Osteoblast (primary cell): ENCODE measurements around the gene PTCH2. TPM values are rescaled to one million over a fixed set of nuclear protein-coding genes. Genes with fewer than 3 reads are reported as not detected.

Experiments used
- DNase-seq: peaks from one replicate; pipeline ENCODE4 v3.0.0; 2011; ENCODE audit warnings: low spot score, mixed read lengths; ENCODE audit not compliant: insufficient read length; ENCODE audit errors: missing footprints
- H2AFZ ChIP-seq: 2 replicates; pipeline ENCODE4 v1.6.0; 2011; ENCODE audit warnings: mild to moderate bottlenecking, low read length
- H3K27ac ChIP-seq: 2 replicates; pipeline ENCODE4 v1.5.1; 2011; ENCODE audit warnings: mild to moderate bottlenecking, low read depth, low read length, moderate library complexity
- H3K27me3 ChIP-seq: 2 replicates; pipeline ENCODE4 v1.6.0; 2012; ENCODE audit warnings: mild to moderate bottlenecking, control low read depth, inconsistent platforms, low read length, moderate library complexity; ENCODE audit not compliant: insufficient read depth
- H3K36me3 ChIP-seq: 2 replicates; pipeline ENCODE4 v1.5.1; 2011; ENCODE audit warnings: mild to moderate bottlenecking, low read length, control low read depth, moderate library complexity; ENCODE audit not compliant: insufficient read depth
- H3K4me1 ChIP-seq: 2 replicates; pipeline ENCODE4 v1.5.1; 2011; ENCODE audit warnings: mild to moderate bottlenecking, low read length, control low read depth, moderate library complexity; ENCODE audit not compliant: insufficient read depth
- H3K4me2 ChIP-seq: 2 replicates; pipeline ENCODE4 v1.6.0; 2011; ENCODE audit warnings: mild to moderate bottlenecking, low read length; ENCODE audit not compliant: insufficient read depth
- H3K4me3 ChIP-seq: fragments of 200-600 bp; sonication (generic); 3 replicates; pipeline ENCODE4 v1.5.1; 2012; ENCODE audit warnings: mild to moderate bottlenecking, low read length, inconsistent platforms; ENCODE audit not compliant: insufficient read depth
- H3K79me2 ChIP-seq: 2 replicates; pipeline ENCODE4 v1.6.0; 2012; ENCODE audit warnings: mild to moderate bottlenecking, low read length, control low read depth, inconsistent platforms; ENCODE audit not compliant: insufficient read depth
- H3K9me3 ChIP-seq: 2 replicates; pipeline ENCODE4 v1.5.1; 2011; ENCODE audit warnings: low read depth, low read length, control low read depth
- H4K20me1 ChIP-seq: 2 replicates; pipeline ENCODE4 v1.6.0; 2012; ENCODE audit warnings: mild to moderate bottlenecking, low read length, control low read depth; ENCODE audit not compliant: insufficient read depth
- total RNA-seq: library from RNA; depleted of rRNA; stranded (reverse); fragments of >200 nt; gene quantifications from 2 replicates; pipeline ENCODE4 v1.2.3, GENCODE V29; 2012
- TF ChIP-seq, protein P1 (sequence below): IDR thresholded peaks from 2 replicates; pipeline ENCODE4 v1.5.1; 2011; ENCODE audit warnings: mild to moderate bottlenecking, low read depth, low read length, moderate library complexity; ENCODE audit errors: extremely low read depth

PTCH2 gene
- total RNA-seq, 1 donor: 0.36 TPM

GRCh38 chr1:44806704-44807363 lies 36.2 kb downstream of the PTCH2 start, which contains the start of gene DYNLT4:
Gene DYNLT4 (minus strand): TSS chr1:44807351. CDS start chr1:44806668, 683 bp downstream.
- Histone ChIP-seq H2AFZ (peak within 1 kb of the TSS; percentile 74), H3K4me1 (peaks cover 79% of the 10 kb centered on the region), H3K27me3 (no peaks in the 10 kb centered on the region), H3K27ac (peak within 1 kb of the TSS; percentile 99), H3K4me2 (peak within 1 kb of the TSS; percentile 56), H3K36me3 (peaks cover 57% of the 10 kb centered on the region), H4K20me1 (peaks cover 16% of the 10 kb centered on the region), H3K79me2 (peaks cover 50% of the 10 kb centered on the region), H3K4me3 (peak within 1 kb of the TSS; percentile 55), H3K9me3 (no peaks in the 10 kb centered on the region)
- DNase-seq: peak; percentile 86
- TF ChIP-seq, protein P1, sequence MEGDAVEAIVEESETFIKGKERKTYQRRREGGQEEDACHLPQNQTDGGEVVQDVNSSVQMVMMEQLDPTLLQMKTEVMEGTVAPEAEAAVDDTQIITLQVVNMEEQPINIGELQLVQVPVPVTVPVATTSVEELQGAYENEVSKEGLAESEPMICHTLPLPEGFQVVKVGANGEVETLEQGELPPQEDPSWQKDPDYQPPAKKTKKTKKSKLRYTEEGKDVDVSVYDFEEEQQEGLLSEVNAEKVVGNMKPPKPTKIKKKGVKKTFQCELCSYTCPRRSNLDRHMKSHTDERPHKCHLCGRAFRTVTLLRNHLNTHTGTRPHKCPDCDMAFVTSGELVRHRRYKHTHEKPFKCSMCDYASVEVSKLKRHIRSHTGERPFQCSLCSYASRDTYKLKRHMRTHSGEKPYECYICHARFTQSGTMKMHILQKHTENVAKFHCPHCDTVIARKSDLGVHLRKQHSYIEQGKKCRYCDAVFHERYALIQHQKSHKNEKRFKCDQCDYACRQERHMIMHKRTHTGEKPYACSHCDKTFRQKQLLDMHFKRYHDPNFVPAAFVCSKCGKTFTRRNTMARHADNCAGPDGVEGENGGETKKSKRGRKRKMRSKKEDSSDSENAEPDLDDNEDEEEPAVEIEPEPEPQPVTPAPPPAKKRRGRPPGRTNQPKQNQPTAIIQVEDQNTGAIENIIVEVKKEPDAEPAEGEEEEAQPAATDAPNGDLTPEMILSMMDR: no peak

DNA sequence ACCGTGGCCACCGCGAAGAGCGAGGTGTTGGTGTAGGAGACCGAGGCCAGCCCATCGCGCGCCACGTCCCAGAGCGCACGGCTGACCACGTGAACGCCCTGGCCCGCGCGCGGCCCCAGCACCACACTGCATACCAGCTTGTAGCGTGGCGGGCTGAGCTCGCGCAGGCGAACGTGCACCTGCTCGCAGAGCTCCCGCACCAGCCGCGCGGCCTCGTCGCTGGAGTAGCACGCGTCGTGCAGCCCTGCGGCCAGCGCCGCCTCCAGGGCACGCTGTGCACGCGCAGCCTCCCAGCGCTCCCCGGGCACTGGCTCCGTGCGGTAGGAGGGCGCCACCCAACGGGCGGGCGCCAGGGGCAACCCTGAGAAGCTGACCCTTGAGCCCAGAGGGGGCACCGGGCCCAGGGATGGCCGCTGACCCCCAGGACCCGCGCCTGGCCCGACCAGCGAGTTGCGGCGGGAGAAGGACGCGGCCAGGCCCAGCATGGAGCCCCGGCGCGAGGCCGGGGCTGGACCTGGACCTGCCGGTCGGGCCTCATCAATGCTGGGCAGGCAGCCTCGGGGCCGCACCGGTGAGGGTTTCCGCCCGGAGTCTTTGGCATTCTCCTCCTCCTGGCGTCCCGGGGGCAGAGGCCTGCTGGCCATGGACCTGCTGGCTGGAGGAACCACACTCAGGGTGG lies 36.9 kb downstream of the PTCH2 start:
- Histone ChIP-seq H4K20me1 (peaks cover 15% of the 10 kb centered on the region), H3K79me2 (peaks cover 56% of the 10 kb centered on the region), H3K4me3 (no peak overlapping the region), H3K4me1 (peaks cover 73% of the 10 kb centered on the region), H3K27ac (peak overlapping the region; percentile 99), H2AFZ (no peak overlapping the region), H3K4me2 (no peak overlapping the region), H3K9me3 (no peaks in the 10 kb centered on the region), H3K36me3 (peaks cover 57% of the 10 kb centered on the region), H3K27me3 (no peaks in the 10 kb centered on the region)
- TF ChIP-seq, protein P1: no peak
- DNase-seq: peak; percentile 74

GRCh38 chr1:44805311-44806024 lies 37.6 kb downstream of the PTCH2 start:
- Histone ChIP-seq H3K4me2 (no peak overlapping the region), H3K27ac (peak overlapping the region; percentile 29), H3K27me3 (no peaks in the 10 kb centered on the region), H3K4me3 (no peak overlapping the region), H3K4me1 (peaks cover 66% of the 10 kb centered on the region), H3K9me3 (no peaks in the 10 kb centered on the region), H3K79me2 (peaks cover 60% of the 10 kb centered on the region), H3K36me3 (peaks cover 55% of the 10 kb centered on the region), H2AFZ (no peak overlapping the region), H4K20me1 (peaks cover 19% of the 10 kb centered on the region)
- TF ChIP-seq, protein P1: no peak
- peak; percentile 44 for DNase-seq
